Skeletal muscle cell (primary cell): ENCODE measurements around the gene TARP.

Experiments used
- DNase-seq: peaks from one replicate; pipeline ENCODE4 v3.0.0-alpha.2; 2010; ENCODE audit warnings: low read depth
- H3K4me3 ChIP-seq: 2 replicates; pipeline ENCODE4 v1.5.1; 2011; ENCODE audit warnings: low read depth, mild to moderate bottlenecking, control low read depth, low read length, moderate library complexity

TARP gene

DNA sequence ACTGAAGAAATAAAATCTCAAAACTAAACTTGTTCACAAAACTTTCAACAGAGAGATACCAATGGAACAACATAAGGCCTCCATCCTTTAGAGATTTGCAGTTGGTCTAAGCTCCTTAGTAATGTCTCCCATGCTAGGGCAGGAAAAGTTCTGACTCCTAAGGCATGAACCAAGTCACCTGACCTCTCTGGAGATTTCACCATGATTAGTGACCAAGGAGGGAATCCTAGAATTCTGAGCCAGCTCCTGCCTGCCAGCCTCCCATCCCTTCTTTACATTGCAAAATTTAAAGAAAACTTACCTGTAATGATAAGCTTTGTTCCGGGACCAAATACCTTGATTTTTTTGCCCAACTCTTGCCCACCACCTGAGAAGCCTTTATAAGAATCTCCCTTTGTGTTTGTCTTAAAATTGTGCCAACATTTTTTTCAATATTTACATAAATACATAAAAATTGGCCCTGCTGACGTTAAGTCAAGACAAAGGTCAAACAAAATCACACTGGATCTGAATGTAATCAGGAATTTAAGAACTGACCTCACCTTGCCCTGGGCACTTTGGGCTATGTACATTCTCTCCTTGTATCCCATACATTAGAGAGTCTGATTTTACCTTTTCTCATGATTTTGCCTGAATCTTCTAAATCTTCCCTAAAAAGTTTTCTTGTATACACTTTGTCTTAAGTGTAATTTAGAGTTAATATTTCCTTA lies at the start of gene TARP:
Gene TARP, minus strand, starts transcription at position 351 of the 710 bp plus-strand sequence.
- no peak within 1 kb of the TSS for H3K4me3 ChIP-seq
- DNase-seq, result no peak

DNA sequence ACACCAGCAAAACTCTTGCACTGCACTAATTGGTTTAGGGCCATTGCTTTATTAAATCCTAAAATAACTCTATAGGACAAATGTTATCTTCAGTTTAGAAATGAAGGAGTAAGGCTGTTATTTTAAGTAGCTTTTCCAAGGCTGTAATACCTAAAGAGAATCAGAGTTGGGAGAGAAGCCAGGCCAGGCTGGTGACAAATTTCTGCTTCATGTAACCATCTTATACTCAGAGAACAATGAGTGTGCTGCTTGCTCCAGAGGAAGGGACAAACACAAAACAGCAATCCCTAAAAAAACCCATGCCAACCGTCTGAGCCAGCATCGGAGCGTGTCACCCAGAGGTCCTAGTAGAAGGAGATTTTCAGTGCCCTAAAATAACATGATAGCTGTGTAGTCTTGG lies 49.7 kb upstream of the TARP start:
- H3K4me3 ChIP-seq, result no peak overlapping the region
- DNase-seq, result no peak

GRCh38 chr7:38322461-38322860 lies 49.0 kb upstream of the TARP start:
- no peak overlapping the region for H3K4me3 ChIP-seq
- DNase-seq, result no peak

DNA sequence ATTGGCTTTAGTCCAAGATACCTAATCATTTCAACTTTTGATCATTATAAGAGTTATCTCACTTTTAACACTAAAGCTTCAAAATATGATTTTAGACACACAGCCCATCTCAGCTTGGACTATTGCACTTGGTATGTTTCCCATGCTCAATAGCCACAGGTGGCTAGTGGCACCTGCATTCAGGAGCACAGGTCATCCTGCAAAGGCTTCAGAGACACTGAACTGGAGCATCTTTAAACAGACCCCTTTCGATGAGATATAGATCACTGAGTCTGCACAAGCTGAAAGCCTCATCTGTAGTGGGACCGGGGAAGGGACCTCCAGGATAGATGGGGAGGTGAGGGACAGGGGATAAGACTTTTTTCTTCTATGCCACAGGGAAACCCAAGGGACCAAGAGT lies 48.5 kb upstream of the TARP start:
- H3K4me3 ChIP-seq, result no peak overlapping the region
- DNase-seq, result no peak

GRCh38 chr7:38321515-38321944 lies 48.1 kb upstream of the TARP start:
- DNase-seq, result peak; percentile 83
- no peak overlapping the region for H3K4me3 ChIP-seq

DNA sequence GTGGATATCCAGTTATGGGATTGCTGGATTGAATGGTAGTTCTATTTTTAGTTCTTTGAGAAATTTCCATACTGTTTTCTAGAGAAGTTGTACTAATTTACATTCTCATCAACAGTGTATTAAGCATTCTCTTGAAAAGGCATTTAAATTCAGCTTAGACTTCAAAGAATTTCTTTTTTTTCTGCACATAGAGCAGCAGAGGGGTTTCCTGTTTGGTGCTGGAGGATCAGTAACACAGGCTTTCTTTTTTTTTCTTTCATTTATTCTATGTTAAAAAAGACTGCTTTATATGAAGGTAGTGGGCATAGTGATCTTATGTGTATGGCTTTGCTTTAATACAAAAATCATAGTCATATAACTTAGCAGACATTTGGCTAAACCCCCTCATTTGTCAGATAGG lies 47.6 kb upstream of the TARP start:
- no peak for DNase-seq
- no peak overlapping the region for H3K4me3 ChIP-seq

GRCh38 chr7:38319873-38320272 lies 46.4 kb upstream of the TARP start:
- DNase-seq, result no peak

DNA sequence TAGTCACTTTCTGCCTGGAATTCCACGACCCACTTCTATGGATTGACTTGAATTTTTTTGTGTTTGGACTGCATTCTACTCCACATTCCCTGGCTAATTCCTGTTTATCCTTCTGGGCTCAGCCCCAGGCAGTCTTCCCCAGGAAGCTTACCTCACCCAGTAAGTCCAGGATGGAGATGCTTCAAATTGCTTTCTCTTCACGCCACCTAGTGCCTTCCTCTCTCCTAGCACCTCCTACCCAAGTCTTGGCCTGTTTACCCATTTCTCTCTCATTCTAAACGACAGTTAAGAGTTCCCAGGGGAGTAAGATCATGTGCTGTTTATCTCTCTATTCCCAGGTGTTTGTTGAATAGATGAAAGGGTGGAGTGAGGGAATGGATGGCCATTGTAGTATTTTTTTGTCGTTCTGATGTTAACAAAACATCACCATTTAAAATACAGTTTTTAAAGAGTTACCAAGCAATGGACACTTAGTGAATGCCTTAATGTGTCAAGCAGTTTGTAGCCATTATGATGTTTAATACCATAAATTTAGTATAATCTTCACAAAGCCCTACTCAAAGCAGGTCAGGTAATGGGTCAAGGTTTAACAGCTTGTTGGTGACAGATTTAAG lies 45.5 kb upstream of the TARP start:
- no peak for DNase-seq
- no peak overlapping the region for H3K4me3 ChIP-seq

More at GRCh38 chr7:38319873-38320272, 46.4 kb upstream of the TARP start:
- no peak overlapping the region for H3K4me3 ChIP-seq

DNA sequence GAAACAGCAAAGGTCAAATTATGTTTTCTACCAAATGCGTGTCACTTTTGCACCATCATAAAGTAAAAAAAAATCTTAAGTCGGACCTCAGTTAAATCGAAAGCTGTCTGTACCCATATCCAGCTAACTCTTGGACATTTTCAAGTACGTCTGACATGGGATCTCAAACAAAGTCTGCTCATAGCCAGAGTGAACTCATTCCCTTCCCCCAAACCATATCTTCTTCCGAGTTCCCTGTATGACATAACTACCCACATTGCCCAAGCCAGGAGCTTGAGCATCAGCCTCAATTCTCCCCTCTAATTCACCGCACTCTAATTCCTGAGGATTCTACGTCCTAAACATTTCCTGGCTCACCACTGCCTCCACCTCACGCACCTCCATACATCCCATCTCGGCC lies 44.8 kb upstream of the TARP start:
- no peak overlapping the region for H3K4me3 ChIP-seq
- DNase-seq, result no peak

GRCh38 chr7:38317515-38317914 lies 44.1 kb upstream of the TARP start:
- DNase-seq, result no peak
- no peak overlapping the region for H3K4me3 ChIP-seq

- DNase-seq, result no peak
Observed at GRCh38 chr7:38316733-38317360, 43.4 kb upstream of the TARP start.

GRCh38 chr7:38315410-38315809 lies 42.0 kb upstream of the TARP start:
- DNase-seq, result no peak
- H3K4me3 ChIP-seq, result no peak overlapping the region

More at GRCh38 chr7:38316733-38317360, 43.4 kb upstream of the TARP start:
- H3K4me3 ChIP-seq, result no peak overlapping the region

DNA sequence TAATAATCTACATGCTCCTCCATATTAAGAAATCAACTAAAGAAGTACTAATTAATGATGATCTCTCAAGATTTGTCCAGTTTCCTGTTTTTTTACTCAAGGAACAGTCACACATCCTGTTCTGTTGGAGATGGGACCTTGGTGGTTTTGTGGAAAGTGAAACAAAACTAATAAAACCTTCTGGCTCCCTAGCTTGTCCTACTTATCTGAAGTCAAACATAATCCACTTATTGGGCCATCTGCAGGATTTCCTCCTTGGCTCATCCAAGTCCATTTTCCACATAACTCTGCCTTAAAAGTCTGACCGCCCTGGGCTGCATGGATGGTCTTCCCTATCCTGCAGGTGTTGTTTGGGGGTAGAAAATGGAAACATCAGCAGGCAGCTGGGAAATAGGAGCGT lies 39.4 kb upstream of the TARP start:
- no peak for DNase-seq
- H3K4me3 ChIP-seq, result no peak overlapping the region

GRCh38 chr7:38311329-38311937 lies 38.0 kb upstream of the TARP start:
- no peak for DNase-seq

GRCh38 chr7:38310591-38311101 lies 37.2 kb upstream of the TARP start:
- DNase-seq, result no peak
- no peak overlapping the region for H3K4me3 ChIP-seq

More at GRCh38 chr7:38311329-38311937, 38.0 kb upstream of the TARP start:
- peak overlapping the region; percentile 37 for H3K4me3 ChIP-seq

DNA sequence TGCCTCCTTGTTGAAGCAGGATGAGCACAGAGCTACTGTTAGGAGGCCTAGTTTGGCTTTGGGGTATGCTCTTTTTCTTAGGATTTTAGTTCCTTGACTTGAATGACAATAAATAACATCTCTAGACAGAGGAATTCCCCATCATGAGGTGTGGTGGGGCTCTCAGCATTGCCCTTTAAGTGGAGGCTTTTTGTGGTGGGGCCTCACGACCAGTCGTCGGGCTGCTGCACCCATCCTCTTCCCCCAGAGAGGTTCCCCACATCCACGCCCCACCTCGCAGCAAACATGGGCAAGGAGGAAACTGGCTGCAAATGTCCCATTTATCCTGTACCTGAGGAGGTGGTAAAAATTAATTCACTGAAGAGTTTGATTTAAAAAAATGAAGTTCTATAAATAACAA lies 36.1 kb upstream of the TARP start:
- H3K4me3 ChIP-seq, result no peak overlapping the region
- DNase-seq, result no peak

DNA sequence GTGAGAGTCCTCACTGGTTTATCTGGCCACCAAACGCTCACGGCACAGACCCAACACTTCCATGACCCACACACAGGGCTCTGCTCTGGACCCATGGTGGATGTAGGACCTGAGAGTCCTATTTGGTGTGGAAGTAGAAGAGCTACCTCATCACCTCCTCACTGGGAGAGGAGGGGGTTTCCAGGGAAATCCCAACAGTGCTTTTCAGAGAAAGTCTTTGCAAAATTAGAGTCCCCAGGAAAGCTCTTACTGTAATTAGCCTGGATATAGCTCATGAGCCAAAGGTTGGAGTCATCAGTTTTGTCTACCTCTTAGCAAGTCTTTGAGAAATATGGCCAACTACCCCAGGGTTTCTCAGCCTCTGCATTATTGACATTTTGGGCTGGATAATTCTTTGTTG lies 34.7 kb upstream of the TARP start:
- H3K4me3 ChIP-seq, result no peak overlapping the region
- no peak for DNase-seq

DNA sequence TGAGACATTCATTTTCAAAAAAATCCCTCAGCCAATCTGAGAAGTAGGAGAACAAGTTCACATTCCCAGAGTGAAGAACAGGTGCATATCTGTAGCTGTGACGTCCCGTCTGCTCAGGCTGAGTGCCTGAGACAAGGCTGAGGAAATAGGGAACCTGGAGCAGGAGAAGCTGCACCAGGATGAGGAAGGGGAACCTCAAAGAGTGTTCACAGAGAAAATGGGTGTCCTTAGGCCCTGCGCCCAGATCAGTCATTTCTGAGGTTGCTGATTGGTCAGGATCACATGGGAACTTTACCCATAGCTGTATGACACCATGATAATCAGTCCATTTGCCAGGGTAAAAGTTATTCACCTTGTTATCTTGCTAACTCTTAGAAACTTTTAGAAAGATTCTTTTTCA lies 34.2 kb upstream of the TARP start:
- no peak for DNase-seq
- no peak overlapping the region for H3K4me3 ChIP-seq

- DNase-seq, result no peak
Observed at GRCh38 chr7:38306914-38307313, 33.5 kb upstream of the TARP start.

DNA sequence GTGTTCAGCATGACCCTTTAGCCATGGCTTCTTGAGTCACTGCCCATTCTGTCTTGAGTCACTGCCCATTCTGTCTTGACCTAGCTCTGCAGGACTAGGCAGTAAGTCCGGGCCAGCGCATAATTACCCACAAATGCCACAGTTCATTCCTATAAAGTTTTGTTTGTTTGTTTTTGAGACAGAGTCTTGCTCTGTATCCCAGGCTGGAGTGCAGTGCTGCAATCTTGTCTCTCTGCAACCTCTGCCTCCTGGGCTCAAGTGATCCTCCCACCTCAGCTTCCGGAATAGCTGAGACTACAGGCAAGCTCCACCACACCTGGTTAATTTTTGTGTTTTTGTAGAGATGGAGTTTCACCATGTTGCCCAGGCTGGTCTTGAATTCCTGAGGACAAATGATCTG lies 32.7 kb upstream of the TARP start:
- no peak overlapping the region for H3K4me3 ChIP-seq
- DNase-seq, result peak; percentile 7

More at GRCh38 chr7:38306914-38307313, 33.5 kb upstream of the TARP start:
- no peak overlapping the region for H3K4me3 ChIP-seq
